Glutamatergic neuron (in vitro differentiated cells): ENCODE results near the gene FBLIM1. TPM values are rescaled to one million over a fixed set of nuclear protein-coding genes. Genes with fewer than 3 reads are reported as not detected.

ENCODE experiments used
- DNase-seq: peaks from one replicate; pipeline ENCODE4 v3.0.0; 2022
- H3K27ac Mint-ChIP-seq: one replicate; pipeline ENCODE4 v1.8.0; 2020; ENCODE audit warnings: mild to moderate bottlenecking, mixed read lengths, inconsistent platforms; ENCODE audit not compliant: unreplicated experiment
- H3K27me3 Mint-ChIP-seq: one replicate; pipeline ENCODE4 v1.8.0; 2020; ENCODE audit warnings: mild to moderate bottlenecking, moderate library complexity, mixed read lengths, inconsistent platforms; ENCODE audit not compliant: unreplicated experiment
- H3K36me3 Mint-ChIP-seq: one replicate; pipeline ENCODE4 v1.8.0; 2020; ENCODE audit warnings: mild to moderate bottlenecking, mixed read lengths, inconsistent platforms; ENCODE audit not compliant: unreplicated experiment
- H3K4me1 Mint-ChIP-seq: one replicate; pipeline ENCODE4 v1.8.0; 2020; ENCODE audit warnings: mild to moderate bottlenecking, low read depth, mixed read lengths, inconsistent platforms; ENCODE audit not compliant: unreplicated experiment
- H3K4me3 Mint-ChIP-seq: one replicate; pipeline ENCODE4 v1.8.0; 2020; ENCODE audit warnings: mild to moderate bottlenecking, mixed read lengths, inconsistent platforms; ENCODE audit not compliant: unreplicated experiment
- H3K9me3 Mint-ChIP-seq: one replicate; pipeline ENCODE4 v1.8.0; 2020; ENCODE audit warnings: mild to moderate bottlenecking, moderate library complexity, mixed read lengths, inconsistent platforms; ENCODE audit not compliant: unreplicated experiment
- total RNA-seq: library from RNA; stranded (reverse); fragmentation: NEBNext Ultra II Directional; extraction: Animal tissue kit (Norgen Biotek cat#: 25700); gene quantifications from one replicate; pipeline ENCODE4 v1.2.1, GENCODE V29; 2021; ENCODE audit not compliant: unreplicated experiment
- TF ChIP-seq, protein P1 (sequence below): fragments of 200-600 bp; sonication (generic); IDR thresholded peaks from one replicate; pipeline ENCODE4 v1.5.0; 2021; ENCODE audit not compliant: partially characterized antibody, unreplicated experiment

The FBLIM1 gene
- total RNA-seq, 1 donor from 2014 or later, result 29.9 TPM

DNA sequence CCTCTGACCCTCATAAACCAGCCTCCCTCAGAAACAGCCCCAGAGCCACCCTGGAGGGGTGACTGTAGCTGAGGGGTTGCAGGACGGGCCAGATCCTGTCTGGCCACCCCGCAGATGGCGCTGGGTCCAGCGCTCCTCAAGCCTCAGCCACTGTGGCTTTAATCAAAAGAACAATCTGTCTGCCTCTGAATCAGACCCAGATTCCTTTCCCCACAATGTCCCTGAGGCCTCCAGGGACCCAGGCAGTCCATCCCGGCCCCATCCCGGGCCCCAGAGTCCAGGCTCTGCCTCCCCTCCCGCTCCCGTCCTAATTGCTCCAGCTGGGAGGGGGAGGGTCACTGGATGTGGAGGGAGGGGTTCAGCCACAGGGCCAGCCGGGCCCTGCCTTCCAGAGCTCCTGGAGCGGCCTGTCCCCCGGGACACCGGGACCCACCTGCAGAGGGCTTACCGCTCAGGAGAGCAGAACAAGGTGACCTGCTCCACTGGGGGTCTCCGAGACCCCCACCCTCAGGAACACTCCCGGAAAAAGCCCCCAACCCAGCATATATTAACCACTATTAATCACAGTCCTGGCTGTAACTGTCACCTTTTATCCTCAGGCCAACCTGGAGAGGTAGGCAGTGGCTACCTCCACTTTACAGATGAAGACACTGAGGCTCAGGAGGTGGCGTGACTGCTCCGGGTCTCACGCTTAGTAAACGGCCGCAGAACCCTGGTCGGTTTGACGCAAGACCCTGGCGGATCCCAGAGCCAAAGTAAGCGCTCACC is 836 bp upstream of the FBLIM1 start:
- TF ChIP-seq, protein P1, sequence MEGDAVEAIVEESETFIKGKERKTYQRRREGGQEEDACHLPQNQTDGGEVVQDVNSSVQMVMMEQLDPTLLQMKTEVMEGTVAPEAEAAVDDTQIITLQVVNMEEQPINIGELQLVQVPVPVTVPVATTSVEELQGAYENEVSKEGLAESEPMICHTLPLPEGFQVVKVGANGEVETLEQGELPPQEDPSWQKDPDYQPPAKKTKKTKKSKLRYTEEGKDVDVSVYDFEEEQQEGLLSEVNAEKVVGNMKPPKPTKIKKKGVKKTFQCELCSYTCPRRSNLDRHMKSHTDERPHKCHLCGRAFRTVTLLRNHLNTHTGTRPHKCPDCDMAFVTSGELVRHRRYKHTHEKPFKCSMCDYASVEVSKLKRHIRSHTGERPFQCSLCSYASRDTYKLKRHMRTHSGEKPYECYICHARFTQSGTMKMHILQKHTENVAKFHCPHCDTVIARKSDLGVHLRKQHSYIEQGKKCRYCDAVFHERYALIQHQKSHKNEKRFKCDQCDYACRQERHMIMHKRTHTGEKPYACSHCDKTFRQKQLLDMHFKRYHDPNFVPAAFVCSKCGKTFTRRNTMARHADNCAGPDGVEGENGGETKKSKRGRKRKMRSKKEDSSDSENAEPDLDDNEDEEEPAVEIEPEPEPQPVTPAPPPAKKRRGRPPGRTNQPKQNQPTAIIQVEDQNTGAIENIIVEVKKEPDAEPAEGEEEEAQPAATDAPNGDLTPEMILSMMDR, result no peak
- H3K9me3 Mint-ChIP-seq, result peaks cover 5% of the 10 kb centered on the region
- H3K27me3 Mint-ChIP-seq, result peaks cover 8% of the 10 kb centered on the region
- H3K36me3 Mint-ChIP-seq, result no peaks in the 10 kb centered on the region
- peak; percentile 60 for DNase-seq
- peak overlapping the region; percentile 52 for H3K27ac Mint-ChIP-seq
- H3K4me1 Mint-ChIP-seq, result peaks cover 16% of the 10 kb centered on the region
- H3K4me3 Mint-ChIP-seq, result peak overlapping the region; percentile 78

DNA sequence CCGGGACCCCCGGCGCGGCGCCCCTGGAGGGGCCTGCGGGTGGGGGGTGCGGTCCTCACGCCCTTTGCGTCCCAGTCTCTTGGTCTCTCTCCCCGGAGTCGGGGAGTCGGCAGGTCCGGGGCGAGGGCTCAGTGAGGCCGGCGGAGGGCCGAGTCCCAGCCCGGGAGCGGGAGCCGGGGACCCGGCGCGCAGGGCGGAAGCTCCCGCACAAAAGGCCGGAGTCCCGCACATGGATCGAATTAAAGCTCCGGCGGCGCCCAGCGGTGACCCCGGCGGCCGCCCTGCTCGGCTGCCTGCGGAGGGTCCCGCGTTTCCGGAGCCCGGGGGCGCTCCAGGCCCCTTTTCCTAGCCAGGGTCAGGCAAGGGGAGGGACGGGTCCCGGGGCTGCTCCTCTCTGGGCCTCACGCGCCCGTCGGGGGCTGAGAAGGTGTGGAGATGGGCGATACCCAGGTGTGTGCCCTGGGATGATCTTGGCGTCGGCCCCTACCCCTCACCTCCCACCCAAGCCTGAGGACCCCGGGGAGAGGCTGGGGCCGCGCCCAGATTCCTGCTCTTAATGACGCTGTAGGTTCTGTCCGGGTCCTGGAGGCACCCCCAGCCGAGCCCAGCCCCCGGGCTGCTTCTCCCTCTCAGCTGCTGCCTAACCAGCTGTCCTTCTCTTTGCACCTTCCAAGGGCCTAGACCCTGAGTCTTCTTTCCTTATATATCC is 512 bp downstream of the FBLIM1 start:
- Mint-ChIP-seq H3K36me3 (no peaks in the 10 kb centered on the region), H3K9me3 (peaks cover 5% of the 10 kb centered on the region), H3K4me3 (peak overlapping the region; percentile 83), H3K27me3 (peaks cover 7% of the 10 kb centered on the region), H3K4me1 (peaks cover 17% of the 10 kb centered on the region), H3K27ac (no peak overlapping the region)
- DNase-seq, result peak; percentile 52
- TF ChIP-seq, protein P1, result no peak

DNA sequence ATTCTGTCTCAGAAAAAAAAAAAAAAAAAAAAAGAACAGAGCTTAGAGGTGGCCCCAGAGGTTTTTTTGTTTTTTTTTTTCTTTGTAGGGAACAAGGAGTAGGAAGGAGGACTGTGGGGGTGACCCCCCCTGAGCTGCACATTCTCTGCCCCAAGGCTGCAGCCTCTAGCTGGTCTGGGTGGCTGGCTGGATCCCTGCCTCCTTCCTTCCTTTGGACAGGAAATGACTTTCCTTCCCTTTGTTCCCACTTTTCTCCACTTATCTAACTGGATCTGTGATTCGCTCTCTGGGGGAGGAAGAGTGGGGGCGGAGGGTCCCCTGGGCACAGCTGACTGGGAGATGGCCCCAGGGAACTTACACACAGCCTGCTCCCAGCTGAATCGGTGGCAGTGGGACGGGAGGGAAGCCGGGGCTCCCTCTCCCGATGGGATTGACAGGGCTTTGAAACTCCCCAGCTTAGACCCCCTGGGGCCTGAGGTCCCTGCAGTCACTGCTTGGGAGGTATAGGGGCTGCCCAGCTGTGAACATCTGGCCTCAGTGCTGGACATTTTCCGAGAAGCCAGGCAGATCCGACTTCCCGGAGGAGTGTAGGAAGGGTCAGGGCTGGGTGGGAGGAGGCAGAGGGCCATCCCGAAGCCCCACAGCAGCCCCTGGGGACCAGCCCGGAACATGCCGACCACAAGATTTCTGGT is 2.1 kb downstream of the FBLIM1 start:
- peak overlapping the region; percentile 71 for H3K4me3 Mint-ChIP-seq

DNA sequence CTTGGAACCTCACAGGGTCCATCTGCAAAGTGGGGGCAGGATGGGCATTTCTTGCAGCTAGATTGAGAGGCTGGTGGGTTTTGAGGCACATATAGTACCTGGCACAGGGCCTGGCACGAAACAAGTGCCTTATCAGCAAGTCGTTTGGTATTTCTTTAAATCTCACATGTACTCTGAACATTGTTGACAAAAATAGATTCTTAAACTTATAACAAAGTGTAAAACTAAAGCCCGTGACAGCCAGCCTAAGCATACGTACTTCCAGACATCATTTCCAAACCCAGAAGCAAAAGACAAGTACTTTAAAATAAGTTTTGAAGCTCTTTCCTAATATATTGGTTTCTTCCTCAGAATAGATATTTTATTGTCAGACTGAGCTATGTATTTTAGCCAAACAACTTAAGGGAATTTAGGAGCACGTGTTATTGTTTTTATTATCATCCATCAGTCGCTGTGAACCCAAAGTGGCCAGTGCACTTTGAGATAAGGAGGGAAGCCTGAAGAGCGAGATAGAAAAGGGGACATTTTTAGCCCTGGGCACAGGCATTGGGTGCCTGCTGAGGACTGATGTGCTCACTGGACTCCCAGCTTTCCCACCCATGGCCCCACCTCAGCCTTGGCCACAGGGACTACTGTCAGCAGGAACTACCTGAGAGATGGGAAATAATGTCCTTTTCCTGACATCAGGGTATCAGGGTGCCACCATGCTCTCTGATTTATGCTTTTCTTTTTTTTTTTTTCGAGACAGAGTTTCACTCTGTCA is 3.0 kb downstream of the FBLIM1 start:
- Mint-ChIP-seq H3K9me3 (peaks cover 8% of the 10 kb centered on the region), H3K4me1 (peaks cover 24% of the 10 kb centered on the region), H3K4me3 (peak overlapping the region; percentile 71), H3K36me3 (no peaks in the 10 kb centered on the region), H3K27me3 (peaks cover 12% of the 10 kb centered on the region), H3K27ac (no peak overlapping the region)
- no peak for DNase-seq
- TF ChIP-seq, protein P1, result no peak

More for the DNA sequence above, 2.1 kb downstream of the FBLIM1 start:
- no peak for DNase-seq
- TF ChIP-seq, protein P1, result no peak
- no peaks in the 10 kb centered on the region for H3K36me3 Mint-ChIP-seq
- peaks cover 9% of the 10 kb centered on the region for H3K27me3 Mint-ChIP-seq
- peaks cover 23% of the 10 kb centered on the region for H3K4me1 Mint-ChIP-seq
- peaks cover 6% of the 10 kb centered on the region for H3K9me3 Mint-ChIP-seq
- H3K27ac Mint-ChIP-seq, result no peak overlapping the region
